MG63 (cell line): Measurements from ENCODE around the gene FALEC. TPM values are rescaled to one million over a fixed set of nuclear protein-coding genes. Genes with fewer than 3 reads are reported as not detected.
"Not testable (repeated sequence)": the region's sequence is repeated elsewhere in the genome, so short reads cannot be mapped to it uniquely, and the experiment has no call there.

Experiments
- DNase-seq: peaks from one replicate; pipeline ENCODE4 v3.0.0-alpha.2; 2020
- H3K27me3 ChIP-seq: fragments of 250-450 bp; sonication (Bioruptor Pico); 2 replicates; pipeline ENCODE4 v1.5.1; 2020; ENCODE audit warnings: mild to moderate bottlenecking, moderate library complexity
- H3K36me3 ChIP-seq: fragments of 250-450 bp; sonication (Bioruptor Pico); 2 replicates; pipeline ENCODE4 v1.5.1; 2020; ENCODE audit warnings: mild to moderate bottlenecking, moderate library complexity
- H3K4me3 ChIP-seq: fragments of 250-450 bp; sonication (Bioruptor Pico); 2 replicates; pipeline ENCODE4 v1.5.1; 2020; ENCODE audit warnings: mild to moderate bottlenecking, moderate library complexity
- H3K9me3 ChIP-seq: fragments of 250-450 bp; sonication (Bioruptor Pico); 2 replicates; pipeline ENCODE4 v1.5.1; 2020; ENCODE audit warnings: mild to moderate bottlenecking, moderate library complexity
- total RNA-seq: library from RNA; depleted of rRNA; stranded (reverse); fragments of >200 nt; shearing (Covaris generic); gene quantifications from 2 replicates; pipeline ENCODE4 v1.2.3, GENCODE V29; 2014; ENCODE audit warnings: low replicate concordance

Gene FALEC
- total RNA-seq, 1 experiment from 2014 or later = not detected

DNA sequence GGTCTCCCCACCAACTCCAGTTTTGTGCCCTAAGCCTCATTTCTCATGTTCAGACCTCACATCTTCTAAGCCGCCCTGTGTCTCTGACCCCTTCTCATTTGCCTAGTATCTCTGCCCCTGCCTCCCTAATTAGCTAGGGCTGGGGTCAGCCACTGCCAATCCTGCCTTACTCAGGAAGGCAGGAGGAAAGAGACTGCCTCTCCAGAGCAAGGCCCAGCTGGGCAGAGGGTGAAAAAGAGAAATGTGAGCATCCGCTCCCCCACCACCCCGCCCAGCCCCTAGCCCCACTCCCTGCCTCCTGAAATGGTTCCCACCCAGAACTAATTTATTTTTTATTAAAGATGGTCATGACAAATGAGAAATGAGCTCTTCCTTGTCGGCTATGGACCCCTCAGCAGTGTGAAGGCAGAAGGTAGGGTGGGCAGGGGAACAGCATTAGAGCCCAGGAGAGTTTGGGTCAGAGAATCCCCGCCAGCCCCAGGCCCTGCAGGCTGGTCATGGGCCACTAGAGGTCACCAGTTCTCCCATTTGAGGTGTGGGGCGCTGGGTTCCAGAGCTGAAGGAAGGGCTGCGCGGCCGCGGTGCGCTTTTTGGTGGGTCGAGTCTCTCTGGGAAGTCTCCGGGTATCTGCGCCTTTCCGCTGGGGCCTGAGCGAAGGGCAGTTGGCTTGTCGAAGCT is 45.2 kb downstream of the FALEC start:
- peak; percentile 91 for DNase-seq
- Histone ChIP-seq H3K9me3 (no peaks in the 10 kb centered on the region), H3K27me3 (no peaks in the 10 kb centered on the region), H3K4me3 (peak overlapping the region; percentile 54), H3K36me3 (peaks cover 4% of the 10 kb centered on the region)

- no peaks in the 10 kb centered on the region for H3K27me3 ChIP-seq
- H3K9me3 ChIP-seq = no peaks in the 10 kb centered on the region
- peaks cover 2% of the 10 kb centered on the region for H3K36me3 ChIP-seq
- H3K4me3 ChIP-seq = peak overlapping the region; percentile 54
- peak; percentile 98 for DNase-seq
These were observed 45.9 kb downstream of the FALEC start for GRCh38 chr1:150561254-150561973.

GRCh38 chr1:150561974-150562445 is 46.5 kb downstream of the FALEC start:
- peak; percentile 96 for DNase-seq
- peak overlapping the region; percentile 54 for H3K4me3 ChIP-seq
- H3K9me3 ChIP-seq = no peaks in the 10 kb centered on the region
- H3K36me3 ChIP-seq = peaks cover 3% of the 10 kb centered on the region
- H3K27me3 ChIP-seq = no peaks in the 10 kb centered on the region

DNA sequence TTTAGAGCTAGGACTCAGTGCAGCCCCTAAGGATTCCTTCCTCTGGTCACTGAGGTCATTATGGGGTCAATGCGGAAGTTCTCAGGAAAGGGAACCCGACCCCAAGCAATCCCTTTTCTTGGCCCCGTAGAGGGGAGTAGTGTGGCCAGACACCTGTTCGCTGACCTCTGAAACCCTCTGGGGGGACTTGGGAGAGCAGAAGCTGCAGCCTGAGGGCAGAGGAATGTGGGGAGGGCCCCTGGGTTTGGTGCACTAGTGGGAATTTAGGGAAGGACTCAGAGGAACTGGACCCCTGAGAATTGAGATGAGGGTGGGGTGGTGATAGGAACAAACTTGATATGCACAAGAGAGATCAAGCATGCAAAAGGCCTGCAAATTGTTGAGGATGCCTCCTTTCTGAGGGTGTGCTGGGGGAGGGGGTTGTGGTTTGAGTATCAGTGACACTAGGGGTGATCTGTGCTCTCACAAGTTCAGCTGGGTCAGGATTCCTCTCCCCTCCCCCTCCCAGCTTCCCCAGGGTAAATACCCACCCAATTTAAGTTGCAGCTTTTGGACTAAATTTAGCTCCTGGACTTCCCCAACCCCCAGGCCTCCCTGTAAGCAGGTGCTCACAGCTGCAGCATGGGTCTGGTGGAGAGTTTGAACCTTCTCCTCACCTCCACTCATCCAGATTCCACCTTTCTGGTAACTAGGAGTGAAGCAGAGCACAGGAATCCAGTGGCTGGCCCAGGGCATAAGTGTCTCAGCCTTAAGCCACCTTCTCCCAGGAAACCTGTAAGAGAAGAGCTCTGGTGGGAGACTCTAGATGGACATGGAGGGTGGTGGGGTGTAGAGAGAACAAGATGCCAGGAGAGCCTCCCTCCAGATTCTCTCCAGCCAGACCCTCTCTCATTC is 47.1 kb downstream of the FALEC start:
- DNase-seq = no peak
- Histone ChIP-seq H3K9me3 (no peaks in the 10 kb centered on the region), H3K36me3 (peaks cover 4% of the 10 kb centered on the region), H3K4me3 (peak overlapping the region; percentile 54), H3K27me3 (no peaks in the 10 kb centered on the region)

- H3K9me3 ChIP-seq = no peaks in the 10 kb centered on the region
- H3K36me3 ChIP-seq = peaks cover 4% of the 10 kb centered on the region
- H3K4me3 ChIP-seq = no peak overlapping the region
- no peaks in the 10 kb centered on the region for H3K27me3 ChIP-seq
- peak; percentile 83 for DNase-seq
These were observed 47.9 kb downstream of the FALEC start for GRCh38 chr1:150563340-150564038.

GRCh38 chr1:150564051-150564991 is 48.8 kb downstream of the FALEC start:
- no peak for DNase-seq
- Histone ChIP-seq H3K27me3 (no peaks in the 10 kb centered on the region), H3K4me3 (no peak overlapping the region), H3K36me3 (peaks cover 4% of the 10 kb centered on the region), H3K9me3 (no peaks in the 10 kb centered on the region)

- not testable (repeated sequence) for H3K4me3 ChIP-seq, H3K9me3 ChIP-seq, H3K36me3 ChIP-seq, H3K27me3 ChIP-seq, DNase-seq
These were observed 49.9 kb downstream of the FALEC start for GRCh38 chr1:150565240-150565991.

- H3K9me3 ChIP-seq = no peaks in the 10 kb centered on the region
- peaks cover 15% of the 10 kb centered on the region for H3K36me3 ChIP-seq
- no peaks in the 10 kb centered on the region for H3K27me3 ChIP-seq
- no peak overlapping the region for H3K4me3 ChIP-seq
- DNase-seq = no peak
These were observed 51.2 kb downstream of the FALEC start for GRCh38 chr1:150566589-150567340.

DNA sequence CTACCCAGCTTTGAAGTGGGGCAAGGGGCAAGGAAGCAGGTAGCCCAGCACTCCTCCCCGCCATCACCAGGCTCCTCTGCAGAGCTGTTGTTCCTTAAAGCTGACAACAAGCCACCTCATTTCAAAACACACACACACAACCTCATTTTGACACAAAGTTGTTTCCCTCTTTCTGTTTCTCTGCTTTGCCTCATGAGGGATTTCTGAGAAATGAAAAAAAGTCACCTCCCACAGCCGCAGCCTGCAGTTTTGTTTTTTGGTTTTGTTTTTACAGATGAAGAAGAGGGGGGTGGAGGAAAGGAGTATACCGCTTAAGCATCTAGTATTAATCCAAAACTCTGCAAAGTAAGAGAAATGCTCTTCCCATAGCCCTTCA is 51.8 kb downstream of the FALEC start:
- H3K36me3 ChIP-seq = peaks cover 21% of the 10 kb centered on the region
- H3K27me3 ChIP-seq = no peaks in the 10 kb centered on the region
- H3K4me3 ChIP-seq = no peak overlapping the region
- DNase-seq = no peak
- no peaks in the 10 kb centered on the region for H3K9me3 ChIP-seq

- no peaks in the 10 kb centered on the region for H3K27me3 ChIP-seq
These were observed 52.4 kb downstream of the FALEC start for GRCh38 chr1:150567717-150568593.

DNA sequence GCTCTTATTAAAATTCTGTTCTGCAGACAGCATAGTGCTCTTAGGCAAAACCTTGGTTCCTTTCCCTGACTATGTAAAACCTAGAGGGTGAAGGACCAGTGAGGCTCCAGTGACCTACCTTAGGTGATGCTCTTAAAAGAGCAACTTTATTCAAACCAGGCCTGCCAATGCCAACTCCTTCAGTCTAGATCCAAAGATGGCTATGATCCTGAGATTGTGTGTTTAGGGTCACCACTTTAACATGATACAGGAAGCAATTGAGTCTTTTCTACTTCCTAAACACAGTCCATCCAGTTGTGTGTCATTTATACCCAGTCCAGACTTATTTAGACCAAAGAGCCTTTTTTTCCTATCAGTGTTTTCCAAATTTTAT is 53.0 kb downstream of the FALEC start:
- peaks cover 33% of the 10 kb centered on the region for H3K36me3 ChIP-seq
- no peaks in the 10 kb centered on the region for H3K9me3 ChIP-seq
- no peak overlapping the region for H3K4me3 ChIP-seq
- no peaks in the 10 kb centered on the region for H3K27me3 ChIP-seq
- DNase-seq = no peak

More at GRCh38 chr1:150567717-150568593, 52.4 kb downstream of the FALEC start:
- Histone ChIP-seq H3K36me3 (peaks cover 27% of the 10 kb centered on the region), H3K9me3 (no peaks in the 10 kb centered on the region), H3K4me3 (no peak overlapping the region)
- peak; percentile 92 for DNase-seq

DNA sequence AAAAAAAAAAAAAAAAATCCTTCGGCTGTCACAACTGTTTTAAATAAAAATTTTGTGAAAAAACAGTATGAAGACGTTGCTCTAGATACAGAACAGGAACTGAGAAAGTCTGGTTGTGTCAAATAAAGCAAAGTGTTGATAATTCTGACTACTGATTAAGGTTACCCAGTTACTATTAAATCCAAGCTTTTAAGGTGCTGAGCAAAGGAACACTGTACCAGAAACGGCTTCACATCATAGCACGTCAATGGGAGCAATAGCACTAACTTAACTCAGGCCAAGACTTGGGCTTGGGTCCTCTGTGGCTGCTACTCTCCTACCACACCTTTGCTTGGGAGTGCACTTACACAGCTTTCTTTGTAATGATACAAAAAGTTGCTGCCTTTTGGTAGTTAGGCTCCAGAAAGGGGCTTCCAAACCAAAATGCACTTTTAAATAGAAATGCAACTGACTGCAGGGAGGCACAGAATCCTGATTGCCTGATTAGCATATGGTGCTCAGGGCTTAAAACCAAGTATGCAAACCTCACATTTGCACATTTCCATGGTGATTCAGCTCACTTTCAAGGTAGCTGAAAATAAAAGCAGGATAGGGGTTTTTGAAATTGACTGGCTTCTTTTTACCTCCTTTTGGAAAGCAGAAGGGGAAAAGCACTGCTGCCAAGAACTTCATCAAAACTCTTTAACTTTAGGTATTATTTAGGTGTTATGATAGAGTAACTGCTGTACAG is 57.5 kb downstream of the FALEC start:
- Histone ChIP-seq H3K36me3 (peaks cover 74% of the 10 kb centered on the region), H3K4me3 (no peak overlapping the region), H3K9me3 (no peaks in the 10 kb centered on the region), H3K27me3 (no peaks in the 10 kb centered on the region)
- no peak for DNase-seq

DNA sequence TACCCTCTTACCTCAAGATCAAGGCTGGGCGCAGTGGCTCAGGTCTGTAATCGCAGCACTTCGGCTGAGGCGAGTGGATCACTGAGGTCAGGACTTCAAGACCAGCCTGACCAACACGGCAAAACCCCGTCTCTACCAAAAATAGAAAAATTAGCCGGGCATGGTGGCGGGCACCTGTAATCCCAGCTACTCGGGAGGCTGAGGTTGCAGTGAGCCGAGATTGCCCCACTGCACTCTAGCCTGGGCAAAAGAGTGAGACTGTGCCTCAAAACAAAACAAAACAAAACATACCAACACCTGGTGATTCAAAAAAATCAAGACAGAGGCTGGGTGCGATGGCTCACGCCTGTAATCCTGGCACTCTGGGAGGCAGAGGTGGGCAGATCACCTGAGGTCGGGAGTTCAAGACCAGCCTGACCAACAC is 58.1 kb downstream of the FALEC start:
- not testable (repeated sequence) for H3K4me3 ChIP-seq, DNase-seq, H3K27me3 ChIP-seq, H3K9me3 ChIP-seq
- peaks cover 80% of the 10 kb centered on the region for H3K36me3 ChIP-seq
